HG02938 (cell line): ENCODE measurements around the gene SRGN.

Source experiments
- ATAC-seq: cut with Tn5 transposase; IDR thresholded peaks from one replicate; pipeline ENCODE4 v1.9.1; 2021; ENCODE audit warnings: mild to moderate bottlenecking, moderate library complexity; ENCODE audit not compliant: unreplicated experiment

The SRGN gene

GRCh38 chr10:69060127-69060798 lies 27.6 kb upstream of the SRGN start:
- no peak for ATAC-seq

GRCh38 chr10:69061305-69062161 lies 26.4 kb upstream of the SRGN start:
- ATAC-seq: peak; percentile 47

GRCh38 chr10:69062901-69063300 lies 25.0 kb upstream of the SRGN start:
- no peak for ATAC-seq

GRCh38 chr10:69064762-69065328 lies 23.1 kb upstream of the SRGN start:
- no peak for ATAC-seq

- peak; percentile 61 for ATAC-seq
These were observed 22.2 kb upstream of the SRGN start for GRCh38 chr10:69065406-69066361.

GRCh38 chr10:69067189-69067588 lies 20.7 kb upstream of the SRGN start:
- no peak for ATAC-seq

- no peak for ATAC-seq
These were observed 19.4 kb upstream of the SRGN start for GRCh38 chr10:69068549-69068948.

- ATAC-seq: no peak
These were observed 18.5 kb upstream of the SRGN start for GRCh38 chr10:69069090-69070042.

- no peak for ATAC-seq
These were observed 17.0 kb upstream of the SRGN start for GRCh38 chr10:69070951-69071350.

GRCh38 chr10:69071610-69072009 lies 16.3 kb upstream of the SRGN start:
- ATAC-seq: no peak

- ATAC-seq: no peak
These were observed 14.9 kb upstream of the SRGN start for GRCh38 chr10:69073026-69073425.

- no peak for ATAC-seq
These were observed 14.1 kb upstream of the SRGN start for GRCh38 chr10:69073736-69074364.

- ATAC-seq: no peak
These were observed 13.4 kb upstream of the SRGN start for GRCh38 chr10:69074532-69074931.

GRCh38 chr10:69075431-69075830 lies 12.5 kb upstream of the SRGN start:
- no peak for ATAC-seq

- ATAC-seq: no peak
These were observed 9.6 kb upstream of the SRGN start for GRCh38 chr10:69078311-69078710.

- ATAC-seq: no peak
These were observed 7.7 kb upstream of the SRGN start for GRCh38 chr10:69080226-69080625.

GRCh38 chr10:69086001-69086509 lies 1.8 kb upstream of the SRGN start:
- ATAC-seq: no peak

- ATAC-seq: no peak
These were observed 517 bp downstream of the SRGN start for GRCh38 chr10:69088471-69088769.

GRCh38 chr10:69088801-69089501 lies 1.0 kb downstream of the SRGN start:
- ATAC-seq: no peak
